Placental epithelial cell (primary cell): ENCODE measurements around the gene MTHFD2L. TPM values are rescaled to one million over a fixed set of nuclear protein-coding genes. Genes with fewer than 3 reads are reported as not detected.

ENCODE experiments used
- total RNA-seq: library from RNA; depleted of rRNA; stranded (reverse); fragments of >200 nt; gene quantifications from 2 replicates; pipeline ENCODE4 v1.2.3, GENCODE V29; 2012

MTHFD2L gene
- 13.3 and 28.7 TPM in 2 replicates for total RNA-seq

DNA sequence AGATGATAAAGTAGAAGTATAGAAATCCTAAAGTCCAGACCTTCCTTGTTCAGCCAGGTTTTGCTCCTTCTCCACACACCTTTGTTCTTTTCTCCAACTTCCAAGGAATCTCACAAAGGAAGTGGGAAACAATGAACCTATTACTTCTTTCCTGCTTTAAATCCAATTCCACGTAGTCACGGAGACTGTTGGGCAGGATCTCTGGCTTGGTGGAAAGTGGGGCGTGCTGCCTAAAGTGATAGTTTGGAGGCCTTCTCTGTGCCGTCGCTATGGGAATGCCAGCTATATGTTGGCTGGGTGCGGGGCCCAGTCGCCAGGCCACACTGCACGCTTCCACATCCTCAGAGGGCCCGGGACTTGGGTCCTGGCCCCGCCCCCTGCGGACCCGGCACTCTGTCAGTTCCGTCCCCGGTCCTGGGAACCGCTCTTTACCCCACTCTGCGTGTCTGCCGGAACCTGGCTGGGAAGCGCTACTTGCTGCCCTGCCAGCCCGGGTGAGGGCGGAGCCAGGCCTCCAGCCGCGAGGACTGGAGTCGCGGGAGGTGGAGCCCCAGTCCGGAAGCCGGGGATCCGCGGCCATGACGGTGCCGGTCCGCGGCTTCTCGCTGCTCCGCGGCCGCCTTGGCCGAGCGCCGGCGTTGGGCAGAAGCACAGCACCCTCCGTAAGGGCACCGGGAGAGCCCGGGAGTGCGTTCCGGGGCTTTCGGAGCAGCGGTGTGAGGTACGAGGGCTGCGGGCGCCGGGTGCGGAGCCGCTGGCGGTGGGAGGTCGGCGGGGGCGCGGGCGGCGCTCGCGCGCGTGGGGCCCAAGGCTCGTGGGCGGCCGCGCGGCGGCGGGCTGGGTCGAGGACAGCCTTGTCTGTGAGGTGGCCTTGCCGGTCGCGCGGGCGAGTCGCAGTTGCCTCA lies at the start of gene MTHFD2L:
TSS of gene MTHFD2L (plus strand) at position 558 of the 905 bp plus-strand sequence. CDS start at position 579, 21 bp downstream.

DNA sequence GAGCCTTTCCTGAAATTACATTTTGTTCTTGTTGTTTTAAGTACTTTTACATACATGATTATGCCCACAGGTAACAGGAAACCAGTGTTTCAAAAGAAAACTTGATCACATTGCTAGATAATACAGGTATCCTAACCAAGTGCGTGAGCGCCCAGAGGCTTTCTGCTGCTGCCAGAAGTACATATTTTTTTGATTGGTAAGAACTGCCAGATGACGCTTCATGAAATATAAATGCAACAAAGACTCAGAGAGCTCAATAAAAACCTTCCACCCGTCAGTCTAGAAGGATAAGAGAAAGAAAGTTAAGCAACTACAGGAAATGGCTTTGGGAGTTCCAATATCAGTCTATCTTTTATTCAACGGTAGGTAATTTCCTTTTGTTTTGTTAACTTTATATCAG lies 150.3 kb downstream of the MTHFD2L start, which contains the start of gene EPGN:
TSS of gene EPGN (plus strand) at position 256 of the 400 bp plus-strand sequence. CDS start at position 320, 64 bp downstream.

Other genes starting within 250 kb of the MTHFD2L start
- gene PF4, start 176.1 kb upstream of the MTHFD2L start, total RNA-seq, result not detected in 2 replicates
- gene PPBP, start 169.9 kb upstream of the MTHFD2L start, total RNA-seq, result not detected in 2 replicates
- under 0.01 TPM in 1 of 2 replicates, not detected in the other for gene CXCL5, start 159.4 kb upstream of the MTHFD2L start, total RNA-seq
- gene CXCL3, start 119.4 kb upstream of the MTHFD2L start, total RNA-seq, result not detected in 2 replicates
- gene CXCL2, start 58.9 kb upstream of the MTHFD2L start, total RNA-seq, result 0.54 and 1.2 TPM in 2 replicates
- gene EPGN, start 150.4 kb downstream of the MTHFD2L start, total RNA-seq, result 95.8 and 281 TPM in 2 replicates
- 3.5 and 5.3 TPM in 2 replicates for gene EREG, start 207.0 kb downstream of the MTHFD2L start, total RNA-seq